SU-DHL-6 (cell line): ENCODE data around the gene DOCK1.

Experiments used
- CTCF ChIP-seq: fragments of 200-600 bp; sonication (generic); IDR thresholded peaks from one replicate; pipeline ENCODE4 v1.5.1; 2017; ENCODE audit warnings: antibody characterized with exemption, mild to moderate bottlenecking, low read length, moderate library complexity; ENCODE audit not compliant: insufficient read depth, poor library complexity, severe bottlenecking
- EZH2phosphoT487 ChIP-seq: fragments of 200-600 bp; sonication (generic), shearing (Covaris generic); conservative IDR thresholded peaks from 2 replicates; pipeline ENCODE4 v1.6.1; 2018; ENCODE audit warnings: mild to moderate bottlenecking, antibody characterized with exemption, low read length, moderate library complexity, mixed read lengths

GRCh38 chr10:126924915-126925300, 19.7 kb downstream of the DOCK1 start:
- TF ChIP-seq CTCF: no peak
- no peak for TF ChIP-seq EZH2phosphoT487
